OCI-LY3 (cell line): ENCODE measurements around the gene IL3RA.
A peak's percentile ranks its signal among the peaks of the same experiment; 100 is the strongest.

ENCODE experiments used
- EZH2phosphoT487 ChIP-seq: fragments of 200-600 bp; shearing (Covaris generic); IDR thresholded peaks from 2 replicates; pipeline ENCODE4 v1.6.1; 2018; ENCODE audit warnings: antibody characterized with exemption, mixed run types, low read depth
- TF ChIP-seq, protein P1 (sequence below): fragments of 200-600, 300-600 bp; sonication (generic); IDR thresholded peaks from 2 replicates; pipeline ENCODE4 v1.5.1; 2014; ENCODE audit warnings: antibody characterized with exemption, low read length, low read depth

DNA sequence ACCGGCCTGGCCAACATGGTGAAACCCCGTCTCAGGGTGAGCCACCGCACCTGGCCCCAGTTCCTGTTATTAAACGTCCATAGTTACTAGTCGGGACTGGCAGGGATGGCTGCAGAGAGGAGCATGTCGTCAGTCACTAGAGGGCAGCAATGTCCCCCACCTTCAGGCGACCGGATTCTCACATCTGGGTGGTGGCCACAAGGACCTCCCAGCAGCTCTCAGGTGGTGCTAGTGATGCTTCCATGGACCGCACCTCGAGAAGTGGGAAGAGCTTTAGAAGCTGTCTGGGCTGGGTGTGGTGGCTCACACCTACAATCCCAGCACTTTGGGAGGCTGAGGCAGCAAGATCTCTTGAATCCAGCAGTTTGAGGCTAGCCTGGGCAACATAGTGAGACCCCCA is 13.3 kb upstream of the IL3RA start:
- TF ChIP-seq, protein P1, sequence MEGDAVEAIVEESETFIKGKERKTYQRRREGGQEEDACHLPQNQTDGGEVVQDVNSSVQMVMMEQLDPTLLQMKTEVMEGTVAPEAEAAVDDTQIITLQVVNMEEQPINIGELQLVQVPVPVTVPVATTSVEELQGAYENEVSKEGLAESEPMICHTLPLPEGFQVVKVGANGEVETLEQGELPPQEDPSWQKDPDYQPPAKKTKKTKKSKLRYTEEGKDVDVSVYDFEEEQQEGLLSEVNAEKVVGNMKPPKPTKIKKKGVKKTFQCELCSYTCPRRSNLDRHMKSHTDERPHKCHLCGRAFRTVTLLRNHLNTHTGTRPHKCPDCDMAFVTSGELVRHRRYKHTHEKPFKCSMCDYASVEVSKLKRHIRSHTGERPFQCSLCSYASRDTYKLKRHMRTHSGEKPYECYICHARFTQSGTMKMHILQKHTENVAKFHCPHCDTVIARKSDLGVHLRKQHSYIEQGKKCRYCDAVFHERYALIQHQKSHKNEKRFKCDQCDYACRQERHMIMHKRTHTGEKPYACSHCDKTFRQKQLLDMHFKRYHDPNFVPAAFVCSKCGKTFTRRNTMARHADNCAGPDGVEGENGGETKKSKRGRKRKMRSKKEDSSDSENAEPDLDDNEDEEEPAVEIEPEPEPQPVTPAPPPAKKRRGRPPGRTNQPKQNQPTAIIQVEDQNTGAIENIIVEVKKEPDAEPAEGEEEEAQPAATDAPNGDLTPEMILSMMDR, result peak; percentile 55
- no peak for TF ChIP-seq EZH2phosphoT487
